Stimulated activated CD8-positive, alpha-beta memory T cell treated with anti-CD3 and anti-CD28 coated beads, Interleukin-12 subunit alpha, Interleukin-12 subunit beta, amount 100 ng/mL, for 24 hours (primary cell): ENCODE measurements around the gene RBM26.
"Not testable (repeated sequence)": the region's sequence is repeated elsewhere in the genome, so short reads cannot be mapped to it uniquely, and the experiment has no call there.

Experiments used
- DNase-seq: peaks from one replicate; pipeline ENCODE4 v3.0.0-alpha.2; 2020; ENCODE audit errors: extremely low read depth

The RBM26 gene

GRCh38 chr13:79281339-79281747 is 124.7 kb downstream of the RBM26 start:
- DNase-seq: no peak

GRCh38 chr13:79279735-79280134 is 126.3 kb downstream of the RBM26 start:
- DNase-seq: not testable (repeated sequence)

- no peak for DNase-seq
Measured at GRCh38 chr13:79273045-79273444, 133.0 kb downstream of the RBM26 start.

GRCh38 chr13:79271616-79272015 is 134.4 kb downstream of the RBM26 start:
- no peak for DNase-seq

GRCh38 chr13:79270859-79271258 is 135.2 kb downstream of the RBM26 start:
- DNase-seq: no peak
